NCI-H1417 treated with DMSO at 0.1 percent for 48 hours (cell line): ENCODE results near the gene ZNF79.
"Not testable (repeated sequence)": the region's sequence is repeated elsewhere in the genome, so short reads cannot be mapped to it uniquely, and the experiment has no call there.

Experiments used
- DNase-seq: peaks from one replicate; lab custom pipeline; 2025; lab: John Stamatoyannopoulos, UW

ZNF79 gene

GRCh38 chr9:127457191-127457878 lies 33.2 kb downstream of the ZNF79 start:
- no peak for DNase-seq

- DNase-seq: no peak
Observed at GRCh38 chr9:127458921-127459320, 34.7 kb downstream of the ZNF79 start.

- DNase-seq: no peak
Observed at GRCh38 chr9:127463382-127463781, 39.2 kb downstream of the ZNF79 start.

GRCh38 chr9:127463911-127464310 lies 39.7 kb downstream of the ZNF79 start:
- DNase-seq: no peak

- not testable (repeated sequence) for DNase-seq
Observed at GRCh38 chr9:127466407-127466917, 42.3 kb downstream of the ZNF79 start.

- no peak for DNase-seq
Observed at GRCh38 chr9:127467621-127468020, 43.4 kb downstream of the ZNF79 start.

- DNase-seq: no peak
Observed at GRCh38 chr9:127470662-127471061, 46.5 kb downstream of the ZNF79 start.

GRCh38 chr9:127473501-127473900 lies 49.3 kb downstream of the ZNF79 start:
- no peak for DNase-seq

GRCh38 chr9:127473932-127474331 lies 49.8 kb downstream of the ZNF79 start:
- DNase-seq: no peak

- DNase-seq: no peak
Observed at GRCh38 chr9:127474592-127474991, 50.4 kb downstream of the ZNF79 start.

GRCh38 chr9:127479507-127480081 lies 55.4 kb downstream of the ZNF79 start:
- DNase-seq: no peak

GRCh38 chr9:127482662-127483061 lies 58.5 kb downstream of the ZNF79 start:
- no peak for DNase-seq

GRCh38 chr9:127485995-127486394 lies 61.8 kb downstream of the ZNF79 start:
- no peak for DNase-seq

- DNase-seq: no peak
Observed at GRCh38 chr9:127488946-127489345, 64.8 kb downstream of the ZNF79 start.

- DNase-seq: no peak
Observed at GRCh38 chr9:127489471-127490115, 65.4 kb downstream of the ZNF79 start.

GRCh38 chr9:127490535-127491230 lies 66.5 kb downstream of the ZNF79 start:
- DNase-seq: no peak

- no peak for DNase-seq
Observed at GRCh38 chr9:127491516-127491915, 67.3 kb downstream of the ZNF79 start.

GRCh38 chr9:127492616-127493015 lies 68.4 kb downstream of the ZNF79 start:
- DNase-seq: no peak

- no peak for DNase-seq
Observed at GRCh38 chr9:127493592-127494303, 69.6 kb downstream of the ZNF79 start.

GRCh38 chr9:127494304-127494702 lies 70.1 kb downstream of the ZNF79 start:
- DNase-seq: no peak
